GM12892 (cell line): ENCODE data around the gene SPP2.

Source experiments
- DNase-seq: peaks from one replicate; pipeline ENCODE4 v3.0.0; 2011; ENCODE audit not compliant: insufficient read length
- FAIRE-seq: peaks from 2 replicates; lab custom pipeline; 2011; peaks lifted over from hg19 to GRCh38; lab: Jason Lieb, UNC
- POLR2A ChIP-seq: IDR thresholded peaks from 2 replicates; pipeline ENCODE4 v1.6.1; 2011; ENCODE audit warnings: low read depth, low read length, control low read depth
- POLR2AphosphoS5 ChIP-seq: IDR thresholded peaks from 2 replicates; pipeline ENCODE4 v1.6.1; 2011; ENCODE audit warnings: low read depth, low read length, control low read depth
- TAF1 ChIP-seq: IDR thresholded peaks from 2 replicates; pipeline ENCODE4 v1.6.1; 2011; ENCODE audit warnings: low read depth, mild to moderate bottlenecking, control low read depth, low read length, borderline replicate concordance

SPP2 gene

DNA sequence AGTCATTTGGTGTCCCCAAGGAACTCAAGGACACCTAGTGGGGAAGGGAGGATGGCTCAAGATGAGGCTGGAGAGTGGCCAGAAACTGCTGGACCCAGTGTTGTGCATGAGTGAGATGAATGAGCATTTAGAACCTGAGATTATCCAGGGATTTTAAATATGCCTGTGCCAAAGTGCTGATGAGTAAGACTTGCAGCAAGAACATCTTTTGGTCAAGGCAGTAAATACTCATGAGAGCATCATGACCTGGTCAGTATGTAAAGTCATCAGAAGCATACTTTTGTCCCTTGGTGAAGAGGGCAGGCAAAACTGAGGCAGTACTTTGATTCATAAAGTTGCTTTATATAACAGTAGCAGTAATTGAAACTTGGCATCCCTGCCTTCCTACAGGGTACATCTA is 3.1 kb upstream of the SPP2 start:
- TF ChIP-seq POLR2AphosphoS5, result no peak
- no peak for TF ChIP-seq TAF1
- TF ChIP-seq POLR2A, result no peak
- no peak for FAIRE-seq

DNA sequence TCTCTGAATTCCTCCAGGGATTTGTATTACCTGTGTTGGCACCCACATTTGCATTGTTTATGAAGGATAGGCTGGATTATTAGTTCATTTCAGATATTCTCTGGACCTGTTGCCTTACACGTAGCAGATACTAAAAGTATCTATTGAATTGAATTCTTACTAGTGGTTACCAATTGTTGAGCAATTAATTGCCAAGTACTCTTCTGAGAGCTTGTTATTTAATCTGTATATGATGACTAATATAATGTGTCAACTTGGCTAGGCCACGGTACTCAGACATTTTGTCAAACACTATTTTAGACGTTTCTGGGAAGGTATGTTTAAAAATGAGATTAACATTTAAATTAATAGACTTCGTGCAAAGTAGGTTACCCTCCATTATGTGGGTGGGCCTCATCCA is 2.5 kb upstream of the SPP2 start:
- DNase-seq (no peak), FAIRE-seq (no peak)
- TF ChIP-seq POLR2AphosphoS5 (no peak), TAF1 (no peak), POLR2A (no peak)

More for the DNA sequence above, 3.1 kb upstream of the SPP2 start:
- no peak for DNase-seq

DNA sequence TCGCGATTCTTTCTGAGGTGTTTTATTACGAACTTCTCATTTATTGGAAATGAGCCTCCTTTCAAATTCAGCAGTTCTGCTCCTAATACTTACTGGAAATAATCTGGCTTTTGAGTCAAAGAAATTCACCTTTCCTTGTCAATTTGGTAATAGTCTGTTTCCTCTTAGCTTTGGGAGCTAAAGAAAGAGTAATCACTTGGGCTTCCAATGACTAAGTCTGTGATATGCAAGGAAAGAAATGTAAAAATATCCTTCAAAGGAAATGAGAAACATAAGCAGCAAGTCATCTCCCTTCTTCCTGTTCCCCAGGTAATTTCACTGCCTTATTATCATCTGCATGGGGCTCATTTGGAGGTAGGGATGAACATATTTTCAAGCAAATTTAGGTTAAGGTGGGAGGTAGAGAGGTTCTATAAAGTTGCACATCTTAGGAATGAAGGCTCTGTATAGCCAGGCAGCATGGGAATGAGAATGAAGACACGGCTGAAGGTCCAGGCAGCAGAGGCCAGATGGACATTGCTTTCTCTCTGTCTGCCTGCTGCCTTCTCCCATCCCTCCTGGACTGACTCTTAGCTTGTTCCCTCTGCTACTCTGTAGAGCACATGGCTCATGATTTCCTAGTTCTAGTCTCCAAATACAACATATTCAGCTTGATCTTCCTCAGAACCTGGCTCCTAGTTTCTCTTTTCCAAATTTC is 1.0 kb downstream of the SPP2 start:
- TF ChIP-seq TAF1, result no peak
- TF ChIP-seq POLR2AphosphoS5, result no peak
- no peak for TF ChIP-seq POLR2A
- FAIRE-seq (no peak), DNase-seq (no peak)

DNA sequence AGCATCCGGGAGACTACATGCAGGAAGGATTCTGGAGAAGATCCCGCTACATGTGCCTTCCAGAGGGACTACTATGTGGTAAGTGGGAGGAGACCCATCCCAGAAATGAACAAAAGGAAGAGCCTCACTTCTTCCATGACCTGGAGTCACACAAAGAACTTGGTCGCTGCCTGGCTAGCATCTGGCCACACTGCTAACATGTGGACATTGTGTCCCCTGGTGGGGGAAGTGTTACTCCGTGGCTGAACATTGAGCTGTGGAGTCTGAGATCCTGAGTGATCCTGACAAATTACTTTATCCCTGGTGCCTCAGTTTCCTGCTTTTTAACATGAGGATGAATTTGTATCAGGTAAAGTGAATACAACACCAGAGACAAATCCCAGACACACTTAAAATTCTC is 8.4 kb downstream of the SPP2 start:
- DNase-seq, result no peak
- no peak for FAIRE-seq
- TF ChIP-seq TAF1, result no peak
- TF ChIP-seq POLR2AphosphoS5, result no peak

DNA sequence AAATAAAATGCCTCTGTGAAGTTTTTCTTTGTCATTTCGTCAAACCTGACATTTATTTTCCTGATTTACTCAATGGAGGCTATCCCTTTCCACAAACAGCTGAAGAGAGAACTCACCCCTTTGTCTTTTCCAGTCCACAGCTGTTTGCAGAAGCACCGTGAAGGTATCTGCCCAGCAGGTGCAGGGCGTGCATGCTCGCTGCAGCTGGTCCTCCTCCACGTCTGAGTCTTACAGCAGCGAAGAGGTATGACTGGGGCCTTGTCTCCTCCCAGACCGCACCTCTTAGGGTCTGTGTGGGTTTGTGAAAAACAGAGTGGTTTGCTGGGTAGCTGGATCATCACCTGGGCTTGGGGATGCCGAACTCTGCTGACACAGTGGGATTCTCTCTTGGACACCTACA is 9.7 kb downstream of the SPP2 start:
- FAIRE-seq, result no peak
- no peak for DNase-seq
- TF ChIP-seq POLR2A (no peak), TAF1 (no peak), POLR2AphosphoS5 (no peak)

DNA sequence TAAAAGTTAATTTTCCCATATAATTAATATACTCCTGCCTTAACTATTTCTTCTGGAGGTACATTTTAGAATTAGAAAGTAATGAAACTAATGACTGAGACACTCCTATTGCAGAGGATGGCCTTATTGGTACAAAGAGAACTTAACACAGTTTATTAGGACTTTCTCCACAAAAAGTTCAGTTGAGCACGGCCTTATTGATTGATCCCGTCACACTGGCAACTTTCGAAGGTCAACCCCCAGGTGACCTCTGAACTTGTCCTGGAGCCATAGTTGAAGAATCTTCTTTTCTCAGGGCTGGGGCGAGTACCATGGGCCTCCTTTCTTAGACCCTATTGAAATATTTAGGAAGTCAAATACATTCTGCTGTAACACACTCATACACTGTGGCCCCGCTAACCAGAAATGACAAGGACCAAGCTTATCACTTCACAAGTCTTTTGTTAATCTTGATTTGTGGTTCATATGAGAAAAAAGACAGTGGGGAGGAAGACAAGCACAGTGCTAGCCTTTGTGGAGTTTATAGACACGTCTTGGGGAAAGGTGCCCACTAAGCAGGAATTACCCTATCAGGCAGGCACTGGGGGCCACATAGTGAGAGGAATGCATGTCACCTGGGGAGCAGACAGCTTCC is 11.2 kb downstream of the SPP2 start:
- TF ChIP-seq POLR2A (no peak), POLR2AphosphoS5 (no peak), TAF1 (no peak)
- no peak for DNase-seq
- FAIRE-seq, result no peak

DNA sequence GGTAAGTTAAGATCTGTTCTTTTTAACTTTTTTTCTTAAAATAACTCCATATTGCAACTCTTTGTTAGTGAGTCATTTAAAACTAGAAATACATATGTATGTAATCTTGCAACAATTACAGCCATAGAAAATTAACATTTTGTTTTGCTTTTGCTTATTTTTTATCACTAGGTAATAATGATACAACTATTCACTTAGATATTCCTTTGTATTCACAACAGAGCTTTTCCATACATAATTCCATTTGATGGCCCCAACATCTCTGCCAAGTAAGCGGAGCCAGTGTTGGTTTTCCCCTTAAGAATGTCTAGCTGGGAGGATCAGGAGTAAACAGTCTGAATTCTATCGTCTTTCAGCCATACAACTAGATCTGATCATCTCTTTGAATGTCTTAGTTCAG is 16.1 kb downstream of the SPP2 start:
- TF ChIP-seq POLR2AphosphoS5, result no peak
- no peak for TF ChIP-seq POLR2A
- no peak for TF ChIP-seq TAF1
- FAIRE-seq (no peak), DNase-seq (no peak)

DNA sequence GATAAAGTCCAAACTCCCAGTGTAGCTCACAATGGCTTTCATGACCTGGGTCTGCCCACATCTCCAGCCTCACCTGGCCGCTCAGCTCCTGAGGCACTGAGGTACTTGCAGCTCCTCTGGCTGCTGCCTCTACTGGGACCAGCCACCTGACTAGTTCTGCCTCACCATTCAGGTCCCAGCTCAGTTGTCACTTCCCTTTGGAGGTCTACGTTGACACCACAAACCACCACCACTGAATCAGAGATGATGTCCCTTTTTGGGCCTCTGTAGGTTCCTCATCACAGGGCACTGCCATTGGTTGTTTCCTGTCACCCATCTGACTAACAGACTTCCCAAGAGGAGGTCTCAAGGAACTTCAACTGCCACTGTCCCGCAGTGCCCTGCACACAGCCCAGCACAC is 21.2 kb downstream of the SPP2 start:
- TF ChIP-seq TAF1, result no peak
- TF ChIP-seq POLR2A, result no peak
- no peak for TF ChIP-seq POLR2AphosphoS5
- FAIRE-seq (no peak), DNase-seq (no peak)

DNA sequence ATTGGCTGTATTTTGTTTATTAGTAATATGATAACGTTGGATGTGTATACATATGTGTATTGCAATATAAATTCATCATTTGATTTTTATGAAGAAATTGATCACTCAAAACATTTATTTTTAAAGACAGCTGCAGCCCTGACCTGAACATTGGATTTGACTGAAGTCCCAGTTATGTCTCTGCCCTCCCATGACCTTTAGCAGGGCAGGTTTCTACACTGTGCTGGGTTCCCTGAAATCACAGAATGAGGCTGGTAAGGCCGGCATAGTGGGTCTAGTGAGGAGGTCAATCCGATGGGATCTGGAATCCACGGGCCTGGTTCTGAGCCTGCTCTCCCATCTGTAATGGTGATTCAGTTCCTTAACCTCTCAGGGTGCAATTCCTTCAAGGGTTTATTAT is 22.0 kb downstream of the SPP2 start:
- FAIRE-seq (no peak), DNase-seq (no peak)
- TF ChIP-seq POLR2AphosphoS5 (no peak), TAF1 (no peak), POLR2A (no peak)

DNA sequence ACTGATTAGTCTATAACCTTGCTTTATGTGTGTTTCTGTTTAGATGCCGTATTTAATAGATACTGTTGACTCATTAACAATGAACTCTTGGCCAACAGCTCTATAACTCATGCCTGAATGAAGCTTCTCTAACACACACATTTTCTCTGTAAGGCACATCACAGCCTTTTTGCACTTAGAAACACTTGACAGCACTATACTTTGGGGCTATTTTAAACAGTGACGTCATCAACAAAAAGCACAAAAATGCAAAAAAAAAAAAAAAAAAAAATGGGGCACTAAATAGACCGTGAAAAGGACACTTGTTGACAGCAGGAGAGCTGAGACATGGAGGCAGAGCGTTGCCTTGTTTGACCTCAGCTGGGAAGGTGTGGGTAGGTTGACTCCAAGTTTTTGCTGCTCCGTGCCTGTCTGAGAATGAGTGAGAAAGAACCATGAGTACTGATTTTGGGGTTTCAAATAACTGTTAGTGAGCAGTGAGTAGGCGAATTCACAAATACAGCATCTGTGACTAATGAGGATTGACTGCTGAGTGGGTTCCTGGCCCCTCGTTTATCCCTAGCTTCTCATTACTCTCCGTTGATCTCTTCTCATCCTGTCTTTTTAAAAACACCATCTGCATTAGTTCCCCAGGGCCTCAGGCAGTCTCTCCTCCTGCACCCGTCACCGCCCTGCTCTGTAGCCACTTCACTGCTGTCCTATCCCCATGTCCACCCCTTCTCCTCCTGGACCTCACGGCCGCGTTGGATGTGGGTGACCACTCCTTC is 24.4 kb downstream of the SPP2 start:
- DNase-seq (no peak), FAIRE-seq (no peak)
- TF ChIP-seq POLR2AphosphoS5, result no peak
- no peak for TF ChIP-seq POLR2A
- TF ChIP-seq TAF1, result no peak

DNA sequence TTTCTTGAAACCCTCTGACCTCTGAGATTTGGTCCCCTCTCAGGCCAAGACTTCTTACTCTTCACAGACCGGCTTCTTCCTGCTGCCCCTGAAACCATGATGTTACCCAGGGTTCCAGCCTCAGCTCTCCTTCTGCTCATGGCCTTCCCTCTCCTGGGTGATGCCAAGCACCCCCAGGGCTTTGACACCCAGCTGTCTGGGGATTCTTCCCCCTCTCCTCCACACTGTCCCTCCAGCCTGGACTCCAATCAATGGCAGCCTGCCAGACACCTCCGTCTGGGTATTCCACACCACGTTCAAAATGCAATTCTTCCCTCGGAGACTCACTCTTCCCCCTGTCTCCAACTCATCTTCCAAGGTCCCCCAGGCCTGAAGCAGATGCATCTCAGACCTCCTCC is 25.0 kb downstream of the SPP2 start:
- TF ChIP-seq POLR2A (no peak), POLR2AphosphoS5 (no peak), TAF1 (no peak)
- DNase-seq (no peak), FAIRE-seq (no peak)

DNA sequence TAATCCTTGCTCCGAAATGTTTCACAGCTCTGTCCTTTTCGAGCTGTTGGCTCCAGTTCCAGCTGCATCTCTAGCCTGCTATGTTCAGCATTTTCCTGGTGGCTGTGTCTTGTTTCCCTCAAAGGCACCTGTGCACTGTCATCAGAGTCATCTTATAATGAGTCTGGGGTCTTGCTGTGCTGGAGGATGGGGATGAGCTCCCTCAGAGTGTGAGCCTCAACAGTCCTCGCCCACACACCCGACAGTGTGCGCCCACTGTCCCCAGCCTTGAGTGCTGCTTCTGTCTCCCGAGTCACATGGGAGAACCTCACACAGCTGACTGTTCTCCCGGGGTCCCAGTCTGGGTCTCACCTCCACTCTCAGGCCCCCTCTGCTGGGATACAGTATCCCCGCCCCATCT is 25.4 kb downstream of the SPP2 start:
- DNase-seq, result no peak
- no peak for FAIRE-seq
- no peak for TF ChIP-seq POLR2A
- no peak for TF ChIP-seq TAF1
- no peak for TF ChIP-seq POLR2AphosphoS5
